SW 1271 (cell line): Measurements from ENCODE around the gene NPB.

Experiments used
- DNase-seq, 2 experiments: peaks; one replicate each; lab custom pipeline; 2025; lab: John Stamatoyannopoulos, UW

NPB gene

GRCh38 chr17:81940538-81941483 is 38.8 kb downstream of the NPB start:
- no peak for DNase-seq

- DNase-seq: no peak
These were observed 39.6 kb downstream of the NPB start for GRCh38 chr17:81941484-81942166.

- DNase-seq: no peak
These were observed 40.1 kb downstream of the NPB start for GRCh38 chr17:81942167-81942553.

- no peak for DNase-seq
These were observed 42.8 kb downstream of the NPB start for GRCh38 chr17:81944858-81945257.

GRCh38 chr17:81947189-81947588 is 45.2 kb downstream of the NPB start, which contains the start of gene MYADML2:
Gene MYADML2 (minus strand): TSS chr17:81947233. CDS start chr17:81941741, 5,492 bp downstream.
- no peak for DNase-seq

GRCh38 chr17:81948635-81949378 is 46.8 kb downstream of the NPB start:
- DNase-seq: no peak

- no peak for DNase-seq
These were observed 48.5 kb downstream of the NPB start for GRCh38 chr17:81950501-81950900.

- no peak for DNase-seq
These were observed 50.0 kb downstream of the NPB start for GRCh38 chr17:81951785-81952684.
